BJ (cell line): ENCODE data around the gene MSL2. TPM values are rescaled to one million over a fixed set of nuclear protein-coding genes. Genes with fewer than 3 reads are reported as not detected.
A peak's percentile ranks its signal among the peaks of the same experiment; 100 is the strongest.
"Not testable (repeated sequence)": the region's sequence is repeated elsewhere in the genome, so short reads cannot be mapped to it uniquely, and the experiment has no call there.

Experiments used
- CTCF ChIA-PET: fragments of 350-600 bp; formaldehyde crosslinking; extraction: SDS; loops from one replicate; lab custom pipeline; 2021; ENCODE audit warnings: antibody characterized with exemption, inconsistent platforms; lab: Yijun Ruan, JAX
- POLR2A ChIA-PET: fragments of 300-600 bp; sonication (Branson Sonifier 250); formaldehyde crosslinking; extraction: SDS; loops from one replicate; lab custom pipeline; 2021; ENCODE audit warnings: antibody characterized with exemption; lab: Charles Lee
- DNase-seq: peaks from one replicate; pipeline ENCODE4 v3.0.0-alpha.2; 2011; ENCODE audit warnings: low read depth
- H3K27me3 ChIP-seq: 2 replicates; pipeline ENCODE4 v1.6.0; 2011; ENCODE audit warnings: low read length; ENCODE audit not compliant: control insufficient read depth, insufficient read depth
- H3K36me3 ChIP-seq: 2 replicates; pipeline ENCODE4 v1.5.1; 2011; ENCODE audit warnings: low read length; ENCODE audit not compliant: control insufficient read depth, insufficient read depth
- H3K4me3 ChIP-seq: 2 replicates; pipeline ENCODE4 v1.5.1; 2011; ENCODE audit warnings: low read depth, mild to moderate bottlenecking, control low read depth, low read length
- polyA plus RNA-seq: library from polyadenylated mRNA; depleted of rRNA; stranded (reverse); fragments of >200 nt; gene quantifications from 2 replicates; pipeline ENCODE4 v1.2.3, GENCODE V29; 2011
- TF ChIP-seq, protein P1 (sequence below): IDR thresholded peaks from 2 replicates; pipeline ENCODE4 v1.5.1; 2011; ENCODE audit warnings: low read depth, mild to moderate bottlenecking, control low read depth, inconsistent platforms, low read length, moderate library complexity; ENCODE audit not compliant: insufficient read depth

Gene MSL2
- polyA plus RNA-seq, 1 experiment: 2.7 TPM

GRCh38 chr3:136152963-136153362 lies 43.2 kb downstream of the MSL2 start:
- TF ChIP-seq, protein P1, sequence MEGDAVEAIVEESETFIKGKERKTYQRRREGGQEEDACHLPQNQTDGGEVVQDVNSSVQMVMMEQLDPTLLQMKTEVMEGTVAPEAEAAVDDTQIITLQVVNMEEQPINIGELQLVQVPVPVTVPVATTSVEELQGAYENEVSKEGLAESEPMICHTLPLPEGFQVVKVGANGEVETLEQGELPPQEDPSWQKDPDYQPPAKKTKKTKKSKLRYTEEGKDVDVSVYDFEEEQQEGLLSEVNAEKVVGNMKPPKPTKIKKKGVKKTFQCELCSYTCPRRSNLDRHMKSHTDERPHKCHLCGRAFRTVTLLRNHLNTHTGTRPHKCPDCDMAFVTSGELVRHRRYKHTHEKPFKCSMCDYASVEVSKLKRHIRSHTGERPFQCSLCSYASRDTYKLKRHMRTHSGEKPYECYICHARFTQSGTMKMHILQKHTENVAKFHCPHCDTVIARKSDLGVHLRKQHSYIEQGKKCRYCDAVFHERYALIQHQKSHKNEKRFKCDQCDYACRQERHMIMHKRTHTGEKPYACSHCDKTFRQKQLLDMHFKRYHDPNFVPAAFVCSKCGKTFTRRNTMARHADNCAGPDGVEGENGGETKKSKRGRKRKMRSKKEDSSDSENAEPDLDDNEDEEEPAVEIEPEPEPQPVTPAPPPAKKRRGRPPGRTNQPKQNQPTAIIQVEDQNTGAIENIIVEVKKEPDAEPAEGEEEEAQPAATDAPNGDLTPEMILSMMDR: no peak
- DNase-seq: no peak
- POLR2A ChIA-PET: no interaction called here
- H3K36me3 ChIP-seq: peaks cover 4% of the 10 kb centered on the region
- H3K4me3 ChIP-seq: no peak overlapping the region
- no peaks in the 10 kb centered on the region for H3K27me3 ChIP-seq
- CTCF ChIA-PET: no interaction called here

DNA sequence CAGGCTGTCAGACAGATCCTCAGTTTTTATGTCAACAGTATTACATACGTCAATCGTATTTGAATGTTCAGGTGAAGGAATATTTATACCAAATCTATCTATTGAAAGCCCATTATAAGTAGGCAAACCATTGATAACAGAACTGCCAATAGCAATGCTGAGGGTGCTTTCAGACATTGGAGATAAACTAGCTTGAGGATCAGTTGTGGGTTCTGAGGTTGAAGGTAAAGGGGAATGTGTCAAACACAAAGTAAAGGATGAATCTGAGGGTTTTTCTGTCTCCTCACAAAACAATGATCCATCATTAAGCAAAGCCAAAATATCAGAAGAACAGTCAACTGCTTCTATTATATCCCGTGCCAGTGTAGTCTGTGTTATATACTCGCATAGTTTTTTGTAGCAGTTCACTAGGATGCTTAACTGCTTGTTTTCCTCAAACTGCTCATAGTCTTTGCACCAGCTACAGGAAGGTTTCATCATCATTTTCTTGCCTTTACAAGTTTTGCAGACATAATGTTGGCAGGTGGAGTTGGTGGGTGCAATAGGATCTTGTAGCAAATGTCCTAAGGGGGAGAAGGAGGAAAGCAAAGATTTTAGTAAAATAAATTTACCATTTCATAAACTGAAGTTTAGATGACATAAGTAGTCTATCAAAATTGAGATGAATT lies 43.8 kb downstream of the MSL2 start:
- ChIA-PET CTCF (interaction anchor here (0.6 to 0.9 kb wide), 2 partner anchors 14 to 16 kb away, joined by 3 read pairs; no protein-coding TSS in a partner anchor), POLR2A (no interaction called here)
- no peak for DNase-seq

DNA sequence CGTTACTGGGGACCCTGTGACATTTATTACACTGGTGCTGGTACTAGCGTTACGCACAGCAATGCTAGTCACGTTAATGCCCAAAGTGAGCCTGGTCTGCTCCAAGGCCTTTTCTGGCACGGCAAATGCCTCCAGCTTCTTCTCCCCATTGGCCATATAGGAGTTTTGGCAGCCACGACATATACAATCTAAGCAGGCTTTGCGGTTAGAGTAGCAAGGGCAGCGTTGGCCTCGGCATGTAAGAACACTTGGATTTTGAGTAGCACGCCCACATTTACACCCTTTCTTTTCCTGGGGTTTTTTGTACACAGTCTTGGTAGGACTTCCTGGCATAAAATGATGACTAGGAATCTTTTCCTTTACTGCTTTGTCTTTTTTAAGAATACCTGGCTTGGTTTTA lies 44.9 kb downstream of the MSL2 start:
- TF ChIP-seq, protein P1: no peak
- H3K36me3 ChIP-seq: peaks cover 4% of the 10 kb centered on the region
- DNase-seq: no peak
- no peaks in the 10 kb centered on the region for H3K27me3 ChIP-seq
- ChIA-PET CTCF (no interaction called here), POLR2A (no interaction called here)
- H3K4me3 ChIP-seq: no peak overlapping the region

More for the DNA sequence above, 43.8 kb downstream of the MSL2 start:
- Histone ChIP-seq H3K4me3 (no peak overlapping the region), H3K27me3 (no peaks in the 10 kb centered on the region), H3K36me3 (peaks cover 4% of the 10 kb centered on the region)
- TF ChIP-seq, protein P1: no peak

DNA sequence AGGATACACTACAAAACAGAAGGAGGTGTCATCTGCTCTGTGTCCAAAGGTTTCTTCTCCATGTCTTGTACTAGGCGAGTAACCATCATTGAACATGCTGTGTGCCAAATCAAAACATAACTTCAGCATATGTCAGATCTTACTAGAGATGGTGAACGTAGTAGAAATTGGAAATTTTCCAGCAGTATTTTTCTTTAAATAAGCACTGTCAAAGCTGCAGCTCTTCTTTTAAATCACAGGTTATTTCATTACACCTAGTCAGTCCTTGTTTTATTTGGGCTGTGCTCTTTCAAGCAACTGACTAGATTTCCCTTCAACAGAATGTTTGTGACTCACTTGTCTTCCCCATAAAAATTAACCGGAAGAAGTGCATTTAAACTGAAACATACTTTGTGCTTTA lies 46.5 kb downstream of the MSL2 start:
- H3K4me3 ChIP-seq: no peak overlapping the region
- ChIA-PET POLR2A (no interaction called here), CTCF (no interaction called here)
- TF ChIP-seq, protein P1: no peak
- H3K27me3 ChIP-seq: no peaks in the 10 kb centered on the region
- peak; percentile 12 for DNase-seq
- peaks cover 4% of the 10 kb centered on the region for H3K36me3 ChIP-seq

DNA sequence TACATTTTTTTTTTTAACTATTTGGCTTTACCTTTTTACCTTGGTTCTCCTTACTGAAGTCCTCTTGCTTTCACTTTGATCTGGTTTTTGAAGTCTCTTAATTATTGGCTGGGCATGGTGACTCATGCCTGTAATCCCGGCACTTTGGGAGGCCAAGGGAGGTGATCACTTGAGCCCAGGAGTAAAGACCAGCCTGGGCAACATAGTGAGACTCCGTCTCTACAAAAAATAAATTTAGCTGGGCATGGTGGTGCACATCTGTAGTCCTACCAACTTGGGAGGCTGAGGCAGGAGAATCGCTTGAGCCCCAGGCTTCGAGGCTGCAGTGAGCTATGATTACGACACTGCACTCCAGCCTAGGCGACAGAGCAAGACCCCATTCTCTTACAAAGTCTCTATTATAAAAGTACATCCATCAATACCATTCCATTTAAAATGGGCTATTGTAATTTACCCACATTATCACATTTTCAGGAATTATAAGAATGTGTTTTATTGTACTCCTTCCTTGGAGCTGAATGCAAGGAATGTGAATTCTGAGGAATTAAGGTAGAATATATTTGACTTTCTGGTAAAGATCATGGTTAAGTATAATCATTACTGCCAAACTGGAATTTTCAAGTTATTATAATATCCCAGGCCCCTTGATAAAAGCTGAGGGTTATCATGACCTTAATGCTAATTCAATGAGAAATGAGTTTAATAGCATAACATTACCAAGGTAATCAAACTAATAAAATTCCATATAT lies 49.0 kb downstream of the MSL2 start:
- ChIA-PET CTCF (interaction anchor here (0.6 to 1.1 kb wide), 3 partner anchors 18 to 48 kb away, joined by 3 read pairs; no protein-coding TSS in a partner anchor), POLR2A (no interaction called here)
- no peak for DNase-seq
- TF ChIP-seq, protein P1: no peak
- no peak overlapping the region for H3K4me3 ChIP-seq
- peaks cover 4% of the 10 kb centered on the region for H3K36me3 ChIP-seq
- no peaks in the 10 kb centered on the region for H3K27me3 ChIP-seq

GRCh38 chr3:136144397-136144796 lies 51.7 kb downstream of the MSL2 start:
- ChIA-PET POLR2A (interaction anchor here (0.6 kb wide), 1 partner anchor 215 kb away, joined by 3 read pairs; no protein-coding TSS in a partner anchor), CTCF (interaction anchor here (0.6 to 0.7 kb wide), 2 partner anchors 857 to 1131 kb away, joined by 3 to 4 read pairs; no protein-coding TSS in a partner anchor)
- H3K36me3 ChIP-seq, H3K27me3 ChIP-seq, H3K4me3 ChIP-seq, DNase-seq: not testable (repeated sequence)
